ENCODE data around the gene UBE2D3.
"Not testable (repeated sequence)": the region's sequence is repeated elsewhere in the genome, so short reads cannot be mapped to it uniquely, and the experiment has no call there.

UBE2D3 gene

GRCh38 chr4:102832667-102833066 is 5.3 kb upstream of the UBE2D3 start:
- no peak overlapping the region for H3K4me3 ChIP-seq (ENCODE audit: low read depth, low read length)
- DNase-seq (ENCODE audit: low read depth) = no peak

GRCh38 chr4:102832105-102832504 is 4.8 kb upstream of the UBE2D3 start:
- no peak for DNase-seq (ENCODE audit: low read depth)
- no peak overlapping the region for H3K4me3 ChIP-seq (ENCODE audit: low read depth, low read length)

- DNase-seq (ENCODE audit: low read depth) = no peak
- H3K4me3 ChIP-seq (ENCODE audit: low read depth, low read length) = no peak overlapping the region
These were observed 2.5 kb upstream of the UBE2D3 start for GRCh38 chr4:102829803-102830202.

- H3K4me3 ChIP-seq (ENCODE audit: low read depth, low read length) = peak overlapping the region; percentile 95
- DNase-seq (ENCODE audit: low read depth) = no peak
These were observed 1.1 kb upstream of the UBE2D3 start for GRCh38 chr4:102828497-102828808.

GRCh38 chr4:102827674-102828496 is 534 bp upstream of the UBE2D3 start:
- DNase-seq (ENCODE audit: low read depth) = peak; percentile 100
- H3K4me3 ChIP-seq (ENCODE audit: low read depth, low read length) = peak overlapping the region; percentile 95

- H3K4me3 ChIP-seq (ENCODE audit: low read depth, low read length) = peak overlapping the region; percentile 95
- no peak for DNase-seq (ENCODE audit: low read depth)
These were observed 1.1 kb downstream of the UBE2D3 start for GRCh38 chr4:102826105-102826889.

- peak; percentile 16 for DNase-seq (ENCODE audit: low read depth)
These were observed 1.9 kb downstream of the UBE2D3 start for GRCh38 chr4:102825261-102826091.

GRCh38 chr4:102824398-102824797 is 3.0 kb downstream of the UBE2D3 start:
- no peak for DNase-seq (ENCODE audit: low read depth)
- peak overlapping the region; percentile 95 for H3K4me3 ChIP-seq (ENCODE audit: low read depth, low read length)

More at GRCh38 chr4:102825261-102826091, 1.9 kb downstream of the UBE2D3 start:
- peak overlapping the region; percentile 95 for H3K4me3 ChIP-seq (ENCODE audit: low read depth, low read length)

GRCh38 chr4:102823897-102824296 is 3.5 kb downstream of the UBE2D3 start:
- H3K4me3 ChIP-seq (ENCODE audit: low read depth, low read length) = peak overlapping the region; percentile 95
- DNase-seq (ENCODE audit: low read depth) = no peak

- DNase-seq (ENCODE audit: low read depth) = no peak
- peak overlapping the region; percentile 95 for H3K4me3 ChIP-seq (ENCODE audit: low read depth, low read length)
These were observed 3.9 kb downstream of the UBE2D3 start for GRCh38 chr4:102823464-102823863.

- DNase-seq (ENCODE audit: low read depth) = no peak
- no peak overlapping the region for H3K4me3 ChIP-seq (ENCODE audit: low read depth, low read length)
These were observed 7.6 kb downstream of the UBE2D3 start for GRCh38 chr4:102819588-102820365.

- DNase-seq (ENCODE audit: low read depth); H3K4me3 ChIP-seq (ENCODE audit: low read depth, low read length): not testable (repeated sequence)
These were observed 8.3 kb downstream of the UBE2D3 start for GRCh38 chr4:102819100-102819499.

GRCh38 chr4:102817613-102818268 is 9.6 kb downstream of the UBE2D3 start:
- no peak for DNase-seq (ENCODE audit: low read depth)
- H3K4me3 ChIP-seq (ENCODE audit: low read depth, low read length) = no peak overlapping the region

- H3K4me3 ChIP-seq (ENCODE audit: low read depth, low read length) = no peak overlapping the region
- no peak for DNase-seq (ENCODE audit: low read depth)
These were observed 10.2 kb downstream of the UBE2D3 start for GRCh38 chr4:102817021-102817605.

GRCh38 chr4:102815981-102816380 is 11.4 kb downstream of the UBE2D3 start:
- DNase-seq (ENCODE audit: low read depth) = peak; percentile 56
- H3K4me3 ChIP-seq (ENCODE audit: low read depth, low read length) = no peak overlapping the region

- H3K4me3 ChIP-seq (ENCODE audit: low read depth, low read length) = no peak overlapping the region
- no peak for DNase-seq (ENCODE audit: low read depth)
These were observed 17.7 kb downstream of the UBE2D3 start for GRCh38 chr4:102809691-102810090.

GRCh38 chr4:102809190-102809589 is 18.2 kb downstream of the UBE2D3 start:
- no peak for DNase-seq (ENCODE audit: low read depth)
- no peak overlapping the region for H3K4me3 ChIP-seq (ENCODE audit: low read depth, low read length)

GRCh38 chr4:102808009-102808408 is 19.3 kb downstream of the UBE2D3 start:
- no peak for DNase-seq (ENCODE audit: low read depth)
- H3K4me3 ChIP-seq (ENCODE audit: low read depth, low read length) = no peak overlapping the region

Data from skeletal muscle cell (primary cell).